ENCODE results near the gene RBFA.

DNA sequence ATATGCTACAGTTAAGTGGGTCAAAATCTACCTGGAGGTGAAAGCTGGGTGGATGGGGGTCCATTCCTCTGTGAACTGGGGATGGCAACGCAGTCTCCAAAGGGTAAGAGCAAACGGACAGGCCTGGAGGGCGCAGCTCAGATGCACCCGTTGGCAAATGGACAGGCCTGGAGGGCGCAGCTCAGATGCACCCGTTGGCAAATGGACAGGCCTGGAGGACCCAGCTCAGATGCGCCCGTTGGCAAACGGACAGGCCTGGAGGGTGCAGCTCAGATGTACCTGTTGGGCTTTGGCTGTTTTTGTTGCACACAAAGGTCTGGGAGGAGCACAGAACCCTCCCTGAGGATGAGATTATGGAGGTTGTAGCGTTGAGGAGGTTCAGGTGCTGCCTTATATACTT is 33.7 kb downstream of the RBFA start:
- TF ChIP-seq, protein P1, sequence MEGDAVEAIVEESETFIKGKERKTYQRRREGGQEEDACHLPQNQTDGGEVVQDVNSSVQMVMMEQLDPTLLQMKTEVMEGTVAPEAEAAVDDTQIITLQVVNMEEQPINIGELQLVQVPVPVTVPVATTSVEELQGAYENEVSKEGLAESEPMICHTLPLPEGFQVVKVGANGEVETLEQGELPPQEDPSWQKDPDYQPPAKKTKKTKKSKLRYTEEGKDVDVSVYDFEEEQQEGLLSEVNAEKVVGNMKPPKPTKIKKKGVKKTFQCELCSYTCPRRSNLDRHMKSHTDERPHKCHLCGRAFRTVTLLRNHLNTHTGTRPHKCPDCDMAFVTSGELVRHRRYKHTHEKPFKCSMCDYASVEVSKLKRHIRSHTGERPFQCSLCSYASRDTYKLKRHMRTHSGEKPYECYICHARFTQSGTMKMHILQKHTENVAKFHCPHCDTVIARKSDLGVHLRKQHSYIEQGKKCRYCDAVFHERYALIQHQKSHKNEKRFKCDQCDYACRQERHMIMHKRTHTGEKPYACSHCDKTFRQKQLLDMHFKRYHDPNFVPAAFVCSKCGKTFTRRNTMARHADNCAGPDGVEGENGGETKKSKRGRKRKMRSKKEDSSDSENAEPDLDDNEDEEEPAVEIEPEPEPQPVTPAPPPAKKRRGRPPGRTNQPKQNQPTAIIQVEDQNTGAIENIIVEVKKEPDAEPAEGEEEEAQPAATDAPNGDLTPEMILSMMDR (IDR thresholded peaks at IDR 0.05), result no peak
- no peak for TF ChIP-seq POLR2A (IDR thresholded peaks at IDR 0.05)
